ENCODE data around the gene NLRP9.

GRCh38 chr19:55676383-55676782 is 61.8 kb downstream of the NLRP9 start:
- no peak for TF ChIP-seq EZH2phosphoT487 (conservative IDR thresholded peaks at IDR 0.05; ENCODE audit: low read length)
- no peak for TF ChIP-seq CTCF (IDR thresholded peaks at IDR 0.05; ENCODE audit: insufficient read depth, low read length, poor library complexity, severe bottlenecking)
